Fibroblast of skin of left biceps (primary cell): ENCODE results near the gene IL36RN.

Source experiments
- DNase-seq, 2 experiments: peaks; one replicate each; pipeline ENCODE4 v3.0.0-alpha.2; 2013; ENCODE audit warnings: low read depth in 2 of 2

Gene IL36RN

GRCh38 chr2:113102133-113102532 is 43.1 kb downstream of the IL36RN start:
- no peak for DNase-seq

DNA sequence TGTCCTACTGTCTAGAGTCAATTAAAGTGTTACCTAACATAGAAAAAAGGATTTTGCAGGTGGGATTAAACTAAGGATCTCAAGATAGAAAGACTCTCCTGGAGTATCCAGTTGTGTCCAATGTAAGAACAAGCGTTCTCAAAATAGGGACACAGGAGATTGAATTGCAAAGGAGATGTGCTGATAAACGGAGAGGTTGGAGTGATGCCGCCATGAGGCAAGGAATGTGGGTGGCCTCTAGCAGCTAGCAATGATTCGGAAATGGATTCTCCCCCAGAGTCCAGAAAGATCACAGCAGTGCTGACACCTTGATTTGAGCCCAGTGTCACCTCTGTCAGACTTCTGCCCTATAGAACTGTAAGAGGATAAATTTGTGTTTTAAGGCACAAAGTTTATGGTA is 44.3 kb downstream of the IL36RN start:
- no peak for DNase-seq

DNA sequence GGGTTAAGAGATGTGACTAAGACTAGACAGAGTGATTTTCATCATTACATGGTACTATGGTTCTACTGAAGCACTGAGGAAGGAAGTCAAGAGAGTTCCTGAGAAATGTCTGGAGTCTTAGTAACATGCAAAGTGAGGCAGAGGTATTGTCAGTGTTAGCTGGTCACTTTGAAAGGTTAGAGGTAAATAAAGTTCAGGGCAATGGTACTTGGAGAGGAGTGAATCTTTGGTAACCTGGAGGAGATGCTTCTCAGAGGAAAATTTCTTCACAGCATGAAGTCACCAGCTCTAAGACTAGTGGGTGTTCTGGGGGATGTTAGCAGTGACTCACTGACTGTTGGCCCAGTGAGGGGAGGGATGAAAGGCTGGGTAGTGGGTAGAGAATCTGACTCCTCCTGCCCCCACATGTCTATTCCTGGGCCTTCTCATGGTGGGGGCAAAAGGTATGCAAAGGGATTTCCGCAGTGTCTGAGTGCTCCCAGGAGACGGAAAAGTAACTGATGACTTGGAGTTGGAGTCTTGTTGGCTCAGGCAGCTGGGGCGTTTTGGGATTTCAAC is 45.1 kb downstream of the IL36RN start:
- DNase-seq, result no peak

GRCh38 chr2:113105047-113105785 is 46.2 kb downstream of the IL36RN start:
- no peak for DNase-seq

GRCh38 chr2:113111121-113111520 is 52.1 kb downstream of the IL36RN start:
- no peak for DNase-seq

- no peak for DNase-seq
These were observed 52.9 kb downstream of the IL36RN start for GRCh38 chr2:113111823-113112287.

GRCh38 chr2:113112441-113112840 is 53.4 kb downstream of the IL36RN start:
- DNase-seq, result no peak

GRCh38 chr2:113112871-113113270 is 53.9 kb downstream of the IL36RN start:
- DNase-seq, result no peak

- DNase-seq, result no peak
These were observed 54.8 kb downstream of the IL36RN start for GRCh38 chr2:113113807-113114206.
